OCI-LY1 (cell line): ENCODE results near the gene KAT8.

Source experiments
- CTCF ChIP-seq: fragments of 200-600 bp; sonication (generic), shearing (Covaris generic); IDR thresholded peaks from 2 replicates; pipeline ENCODE4 v1.5.1; 2017; ENCODE audit warnings: mild to moderate bottlenecking, antibody characterized with exemption, low read length, moderate library complexity, mixed read lengths
- EZH2 ChIP-seq: fragments of 200-600 bp; sonication (generic), shearing (Covaris generic); IDR thresholded peaks from 2 replicates; pipeline ENCODE4 v1.8.0; 2017; ENCODE audit warnings: borderline replicate concordance, mixed run types, mild to moderate bottlenecking, antibody characterized with exemption, low read length, moderate library complexity, mixed read lengths

- no peak for TF ChIP-seq EZH2
- no peak for TF ChIP-seq CTCF
Observed at GRCh38 chr16:31110106-31111034, 7.1 kb upstream of the KAT8 start.
